GM19452 (cell line): Measurements from ENCODE around the gene RPUSD3.

Experiments used
- ATAC-seq: cut with Tn5 transposase; IDR thresholded peaks from one replicate; pipeline ENCODE4 v1.9.1; 2021; ENCODE audit not compliant: unreplicated experiment

RPUSD3 gene

DNA sequence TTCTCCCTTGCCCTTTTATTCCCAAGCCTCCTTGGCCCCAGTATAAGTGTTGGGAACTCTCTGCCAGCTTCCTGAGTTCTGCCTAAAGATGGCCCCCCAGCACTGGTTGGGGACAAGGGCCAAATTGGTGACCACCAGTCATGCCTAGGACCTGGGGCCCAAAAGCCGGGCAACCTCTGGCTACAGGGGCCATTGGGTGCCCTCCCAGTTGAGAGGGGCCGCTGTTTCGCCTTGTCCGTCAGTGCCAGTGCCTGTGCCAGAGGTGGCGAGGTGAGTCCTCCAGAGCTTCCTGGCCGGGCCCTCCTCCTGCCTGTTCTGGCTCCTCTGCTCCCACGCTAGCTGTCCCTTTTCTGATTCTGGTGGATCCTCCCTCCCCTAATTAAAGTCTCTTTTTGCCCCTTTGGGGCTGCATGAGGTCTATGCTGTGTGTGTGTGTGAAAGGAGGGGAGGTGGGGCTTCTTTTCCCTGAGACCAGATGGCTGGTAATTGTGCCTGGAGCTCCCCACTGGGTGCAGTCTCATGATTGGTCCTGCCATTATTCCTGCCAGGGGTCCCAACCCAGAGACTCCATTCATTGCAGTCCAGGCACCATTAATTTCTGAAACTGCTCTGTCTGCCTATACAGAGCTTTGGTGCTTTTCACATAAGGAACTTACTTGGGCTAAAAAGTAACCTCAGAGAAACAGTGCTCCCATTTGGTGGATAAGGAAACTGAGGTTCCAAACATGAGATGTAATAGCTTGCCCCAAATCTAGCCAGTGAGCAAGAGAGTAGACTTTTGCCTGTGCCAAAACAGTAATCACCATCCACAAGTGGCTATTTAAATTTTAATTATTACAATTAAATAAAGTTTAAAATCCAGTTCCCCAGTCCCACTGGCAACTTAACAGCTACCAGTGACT, 36.9 kb downstream of the RPUSD3 start:
- no peak for ATAC-seq

DNA sequence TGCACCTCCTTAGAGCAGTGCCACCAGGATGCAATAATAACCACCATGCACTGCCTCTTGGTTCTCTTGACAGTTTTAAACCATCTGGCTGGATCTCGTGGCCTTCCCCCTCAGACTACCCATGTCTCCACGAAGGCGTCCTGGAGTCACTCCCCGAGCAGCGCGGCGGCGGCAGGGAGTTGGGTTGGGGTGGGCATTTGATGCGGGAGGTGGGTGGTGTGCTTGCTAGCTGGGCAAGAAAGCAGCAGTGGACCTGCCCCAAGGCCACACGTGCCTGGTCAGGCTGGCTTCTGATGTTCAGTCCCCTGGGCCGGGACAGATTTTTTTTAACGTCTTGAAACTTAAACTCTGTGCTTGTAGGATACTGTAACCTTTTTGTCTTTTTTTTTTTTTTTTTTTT, 37.7 kb downstream of the RPUSD3 start:
- no peak for ATAC-seq

DNA sequence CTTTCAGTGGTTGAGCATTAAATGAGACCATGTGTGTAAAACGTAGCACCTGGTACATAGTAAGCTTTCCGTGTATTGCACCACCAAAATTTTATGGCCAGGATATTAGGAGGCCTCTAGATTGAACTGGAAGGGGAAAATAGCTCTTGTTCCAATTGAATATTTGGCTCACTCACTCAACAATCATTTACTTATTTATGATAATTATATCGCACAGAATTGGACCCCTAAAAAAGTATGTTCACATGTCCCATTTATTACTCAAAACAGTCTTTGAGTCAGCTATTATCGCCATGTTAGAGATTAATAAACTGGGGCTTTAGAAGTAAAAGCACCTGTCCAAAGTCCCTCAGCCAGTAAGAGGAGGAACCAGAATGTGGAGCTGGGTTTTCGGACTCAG, 38.8 kb downstream of the RPUSD3 start:
- no peak for ATAC-seq

DNA sequence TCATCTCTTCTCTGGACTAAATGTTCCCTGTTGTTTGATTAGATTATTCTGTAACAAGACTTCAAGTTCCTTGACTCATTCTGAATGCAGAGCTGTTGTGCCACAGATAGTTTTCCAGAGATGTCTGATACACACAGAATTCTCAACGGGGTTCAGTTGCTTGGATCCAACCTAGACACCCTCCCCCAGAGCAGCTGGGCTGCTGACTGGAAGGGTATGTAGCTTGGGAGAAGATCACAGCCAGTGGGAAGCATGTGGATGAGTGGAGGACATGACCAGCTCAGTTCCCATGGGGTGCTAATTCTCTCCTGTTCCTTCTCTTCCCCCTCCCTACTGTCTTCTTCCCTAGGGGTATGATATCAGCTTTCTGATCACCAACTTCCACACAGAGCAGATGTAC, 40.3 kb downstream of the RPUSD3 start:
- no peak for ATAC-seq

DNA sequence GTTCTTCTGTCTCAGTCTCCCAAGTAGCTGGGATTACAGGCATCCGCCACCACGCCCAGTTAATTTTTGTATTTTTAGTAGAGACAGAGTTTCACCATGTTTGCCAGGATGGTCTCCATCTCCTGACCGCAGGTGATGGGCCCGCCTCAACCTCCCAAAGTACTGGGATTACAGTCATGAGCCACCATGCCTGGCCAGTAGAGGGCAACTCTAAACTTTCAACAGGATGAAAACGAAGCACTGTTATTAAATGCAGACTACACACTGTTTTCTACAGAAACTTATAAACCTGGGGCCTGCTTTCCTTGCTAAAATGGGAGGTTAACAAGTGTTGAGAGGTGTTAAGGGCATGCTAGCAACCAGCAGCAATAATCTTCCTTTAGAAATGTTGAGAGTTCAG, 43.3 kb downstream of the RPUSD3 start:
- no peak for ATAC-seq

DNA sequence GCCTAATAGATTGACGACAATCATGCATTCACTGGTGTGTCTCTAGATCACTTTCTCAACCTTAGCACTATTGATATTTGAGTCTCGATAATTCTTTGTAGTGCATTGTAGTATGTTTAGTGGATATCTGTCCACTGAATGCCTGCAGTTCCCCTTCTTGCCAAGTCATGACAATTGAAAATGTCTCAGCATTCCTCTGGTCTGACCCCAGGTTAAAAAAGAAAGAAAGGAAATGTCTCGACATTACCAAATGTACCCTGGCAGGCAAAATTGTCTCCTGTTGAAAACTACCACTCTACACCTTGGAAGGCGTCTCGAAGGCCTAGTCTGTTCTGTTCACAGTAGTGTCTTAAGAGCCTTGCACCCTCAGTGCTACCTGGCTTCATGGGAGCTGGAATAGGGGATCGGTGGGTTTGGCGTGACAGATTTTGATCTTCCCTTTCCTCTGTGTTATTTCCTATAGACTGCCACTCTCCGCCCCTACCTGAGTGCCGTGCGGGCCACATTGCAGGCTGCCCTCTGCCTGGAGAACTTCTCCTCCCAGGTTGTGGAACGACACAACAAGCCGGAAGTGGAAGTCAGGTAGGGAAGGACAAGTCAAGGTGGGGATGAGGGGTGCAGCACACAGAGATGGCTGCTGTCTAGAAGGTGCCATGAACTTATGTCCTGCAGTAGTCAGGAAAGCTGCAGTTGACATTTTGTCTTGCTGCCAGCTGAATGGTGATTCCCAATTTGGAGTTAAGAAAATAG, 46.4 kb downstream of the RPUSD3 start:
- no peak for ATAC-seq

DNA sequence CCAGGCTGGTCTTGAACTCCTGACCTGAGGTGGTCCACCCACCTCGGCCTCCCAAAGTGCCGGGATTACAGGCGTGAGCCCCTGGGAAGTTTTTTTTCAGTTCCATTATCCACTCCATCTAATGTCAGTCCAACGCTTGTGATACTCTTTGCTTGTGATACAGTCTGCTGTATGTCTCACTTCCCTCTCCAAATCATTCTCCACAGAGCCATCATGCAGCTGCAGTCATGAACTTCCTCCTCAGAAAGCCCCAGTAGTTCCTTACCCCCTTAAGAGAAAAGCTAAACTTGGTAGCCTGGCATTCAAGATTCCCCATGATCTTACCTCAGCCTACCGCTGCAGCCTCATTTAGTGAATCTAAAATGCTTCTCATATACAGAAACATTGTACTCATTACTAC, 48.6 kb downstream of the RPUSD3 start:
- ATAC-seq, result no peak

DNA sequence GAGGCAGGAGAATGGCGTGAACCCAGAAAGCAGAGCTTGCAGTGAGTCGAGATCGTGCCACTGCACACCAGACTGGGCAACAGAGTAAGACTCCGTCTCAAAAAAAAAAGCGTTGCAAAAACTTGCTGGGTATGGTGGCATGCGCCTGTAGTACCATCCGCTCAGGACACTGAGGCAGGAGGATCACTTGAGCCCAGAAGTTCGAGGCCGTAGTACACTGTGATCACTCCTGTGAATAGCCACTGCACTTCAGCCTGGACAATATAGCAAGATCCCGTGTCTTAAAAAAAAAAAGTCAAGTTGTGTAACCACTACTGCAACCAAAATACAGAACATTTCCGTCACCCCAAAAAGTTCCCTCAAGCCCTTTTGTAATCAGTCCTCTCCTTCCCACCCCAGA, 49.4 kb downstream of the RPUSD3 start:
- ATAC-seq, result no peak

DNA sequence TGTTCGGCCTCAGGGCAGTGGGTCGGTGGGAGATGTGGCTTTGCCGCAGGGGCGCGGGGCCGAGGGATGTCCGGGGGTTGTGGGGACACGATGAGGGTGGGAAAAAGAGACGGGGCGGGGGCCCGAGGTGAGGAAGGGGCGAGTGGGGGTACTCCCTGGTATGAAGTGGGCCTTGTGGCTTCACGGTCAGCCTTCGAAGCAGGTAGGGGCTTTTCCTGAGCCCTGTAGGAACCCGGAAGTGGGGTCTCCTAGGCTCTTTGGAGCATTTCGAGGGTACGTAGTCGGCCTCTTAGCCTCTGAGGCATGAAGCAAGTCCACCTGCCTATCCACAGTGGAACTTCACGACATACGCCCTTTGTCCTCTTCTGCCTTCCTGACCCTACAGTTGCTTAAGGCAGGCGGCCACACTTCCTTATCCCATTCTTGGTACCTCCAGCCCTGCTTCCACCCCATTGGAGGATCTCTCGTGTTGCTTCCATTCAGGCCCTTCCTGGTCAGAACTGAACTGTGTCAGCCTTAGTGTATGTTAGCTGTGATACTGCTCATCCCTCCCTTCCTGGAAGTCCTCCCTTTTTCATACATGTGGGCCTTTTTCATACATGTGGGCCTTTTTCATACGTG, 50.5 kb downstream of the RPUSD3 start:
- ATAC-seq, result peak; percentile 1

DNA sequence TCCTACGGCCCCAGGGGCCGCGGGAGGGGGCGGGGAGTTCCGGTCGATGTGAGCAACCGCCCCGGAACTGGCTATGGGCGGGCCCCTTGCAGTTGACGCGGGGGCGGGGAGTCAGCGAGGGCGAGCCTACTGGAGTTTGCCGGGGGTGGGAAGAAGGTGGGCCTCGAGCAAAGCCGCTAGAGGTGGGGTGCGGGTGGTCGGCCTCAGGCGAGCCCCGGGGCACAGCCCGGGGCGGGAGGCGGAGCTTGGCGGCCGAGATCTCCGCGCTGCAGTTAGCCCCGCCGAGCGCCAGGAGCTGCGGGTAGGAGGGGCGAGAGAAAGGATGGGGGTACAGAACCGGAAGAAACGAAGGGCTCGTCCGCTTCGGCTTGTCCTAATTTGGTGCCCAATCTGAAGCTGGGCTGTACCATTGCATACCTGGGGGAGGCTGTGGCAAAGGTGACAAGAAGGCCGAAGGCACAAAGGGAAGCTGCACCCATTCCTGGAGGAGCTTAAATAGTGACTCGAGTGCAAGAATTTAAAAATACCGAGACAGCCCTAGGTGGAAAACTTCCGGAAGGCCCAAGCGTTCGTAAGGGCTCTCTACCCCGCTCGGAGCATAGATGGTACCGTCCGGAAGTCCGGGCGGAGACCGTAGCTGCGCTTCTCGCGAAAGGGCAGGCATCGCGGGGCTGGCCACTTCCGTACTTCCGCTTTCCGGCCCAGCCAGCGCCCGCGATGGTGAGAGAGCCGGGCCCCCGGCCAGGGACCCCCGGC, 51.2 kb downstream of the RPUSD3 start, which contains the start of the genes ARPC4 and TADA3:
ARPC4 (plus strand) TSS at position 678 of the 756 bp plus-strand sequence; CDS start at position 718, 40 bp downstream.
TADA3 (minus strand) TSS at position 69 of the 756 bp plus-strand sequence. CDS start 1,007 bp downstream, outside the sequence.
- ATAC-seq, result peak; percentile 79

DNA sequence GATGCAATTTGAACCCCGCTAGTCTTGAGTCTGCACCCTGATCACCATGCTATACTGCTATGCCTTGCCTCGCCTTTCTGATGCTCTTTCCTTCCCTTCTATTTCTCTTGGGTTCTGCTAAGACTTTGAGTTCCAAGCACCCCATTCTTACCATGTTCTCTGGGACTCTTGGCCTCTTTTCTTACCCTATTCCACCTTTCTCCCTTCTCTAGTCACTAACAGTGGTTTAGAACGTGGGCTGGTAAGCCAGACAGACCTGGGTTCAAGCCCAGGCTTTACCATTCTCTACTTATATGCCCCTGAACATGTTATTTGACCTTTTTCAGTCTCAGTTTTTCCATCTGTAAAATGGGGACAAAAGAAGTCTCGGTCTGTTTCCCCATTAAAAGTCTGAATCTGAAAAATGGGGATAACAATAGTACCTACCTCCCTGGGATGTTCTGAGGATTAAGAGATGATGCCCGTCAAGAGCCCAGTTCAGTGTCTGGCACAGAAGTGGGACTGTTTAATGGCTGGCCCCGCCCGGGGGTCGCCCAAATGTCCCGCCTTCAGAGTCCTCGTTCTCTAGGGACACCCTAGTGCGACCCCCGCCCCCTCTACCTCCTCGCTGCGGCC, 51.9 kb downstream of the RPUSD3 start:
- peak; percentile 2 for ATAC-seq

DNA sequence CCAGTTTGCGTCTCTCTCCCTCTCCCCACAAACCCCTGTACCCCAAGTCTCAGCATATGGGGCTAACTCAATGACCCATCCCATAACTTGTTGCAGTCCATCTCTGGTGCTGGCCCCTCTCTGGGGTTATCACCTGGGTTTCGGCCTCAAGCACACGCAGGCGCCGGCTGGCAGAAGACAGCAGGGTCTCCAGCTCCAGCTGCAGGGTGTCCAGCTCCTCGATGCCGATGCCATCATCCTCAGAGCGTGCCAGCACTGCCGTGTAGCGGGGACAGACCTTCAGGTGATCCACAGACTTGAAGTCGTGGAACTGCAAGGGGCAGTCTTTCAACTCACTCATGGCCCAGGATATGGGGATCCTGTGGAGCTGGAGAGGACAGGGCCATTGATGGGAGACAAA, 52.7 kb downstream of the RPUSD3 start:
- no peak for ATAC-seq
